GM23248 (cell line): ENCODE data around the gene CEP170. TPM values are rescaled to one million over a fixed set of nuclear protein-coding genes. Genes with fewer than 3 reads are reported as not detected.

Source experiments
- DNase-seq: peaks from one replicate; pipeline ENCODE4 v3.0.0-alpha.2; 2015
- H2AFZ ChIP-seq: fragments of 200-600 bp; sonication (generic); 2 replicates; pipeline ENCODE4 v1.6.1; 2016; ENCODE audit warnings: antibody characterized with exemption
- H3F3A ChIP-seq: fragments of 200-600 bp; sonication (generic); 2 replicates; pipeline ENCODE4 v1.6.1; 2016; ENCODE audit warnings: mild to moderate bottlenecking, antibody characterized with exemption, mixed run types; ENCODE audit not compliant: insufficient read depth
- H3K27ac ChIP-seq: fragments of 200-600 bp; sonication (generic); 2 replicates; pipeline ENCODE4 v1.5.1; 2016; ENCODE audit warnings: mild to moderate bottlenecking
- H3K27me3 ChIP-seq: fragments of 200-600 bp; sonication (generic); replicated peaks from 2 replicates; pipeline ENCODE4 v1.6.1; 2016; ENCODE audit warnings: mild to moderate bottlenecking; ENCODE audit not compliant: insufficient read depth
- H3K36me3 ChIP-seq: fragments of 200-600 bp; sonication (generic); 2 replicates; pipeline ENCODE4 v1.6.1; 2016; ENCODE audit warnings: low read depth, mild to moderate bottlenecking
- H3K4me1 ChIP-seq: fragments of 200-600 bp; sonication (generic); 2 replicates; pipeline ENCODE4 v1.6.1; 2016; ENCODE audit warnings: mild to moderate bottlenecking; ENCODE audit not compliant: insufficient read depth
- H3K4me2 ChIP-seq: fragments of 200-600 bp; sonication (generic); one replicate; pipeline ENCODE4 v1.6.1; 2016; ENCODE audit warnings: mild to moderate bottlenecking; ENCODE audit not compliant: unreplicated experiment
- H3K4me3 ChIP-seq: fragments of 200-600 bp; sonication (generic); 2 replicates; pipeline ENCODE4 v1.5.1; 2016; ENCODE audit warnings: mild to moderate bottlenecking
- H3K79me2 ChIP-seq: fragments of 200-600 bp; sonication (generic); 2 replicates; pipeline ENCODE4 v1.6.1; 2016; ENCODE audit warnings: mild to moderate bottlenecking; ENCODE audit not compliant: insufficient read depth
- H3K9ac ChIP-seq: fragments of 200-600 bp; sonication (generic); 2 replicates; pipeline ENCODE4 v1.6.1; 2016; ENCODE audit warnings: mild to moderate bottlenecking
- H3K9me2 ChIP-seq: fragments of 200-600 bp; sonication (generic); 2 replicates; pipeline ENCODE4 v1.6.1; 2016; ENCODE audit warnings: mixed run types, mild to moderate bottlenecking, moderate library complexity; ENCODE audit not compliant: insufficient read depth
- H3K9me3 ChIP-seq: fragments of 200-600 bp; sonication (generic); one replicate; pipeline ENCODE4 v1.6.1; 2017; ENCODE audit warnings: low read depth
- H4K20me1 ChIP-seq: fragments of 200-600 bp; sonication (generic); 2 replicates; pipeline ENCODE4 v1.6.0; 2016; ENCODE audit not compliant: insufficient read depth
- EZH2 ChIP-seq: fragments of 200-600 bp; sonication (generic); IDR thresholded peaks from 2 replicates; pipeline ENCODE4 v1.6.1; 2018; ENCODE audit warnings: antibody characterized with exemption, mild to moderate bottlenecking; ENCODE audit not compliant: insufficient read depth, poor library complexity, severe bottlenecking
- EZH2phosphoT487 ChIP-seq: fragments of 200-600 bp; sonication (generic); IDR thresholded peaks from 2 replicates; pipeline ENCODE4 v1.6.1; 2018; ENCODE audit warnings: antibody characterized with exemption, moderate library complexity, mild to moderate bottlenecking, low read depth; ENCODE audit not compliant: insufficient read depth
- WGBS, 2 experiments: methylation state at CpG; one replicate each; pipeline ENCODE4 v1.1.6; 2015 to 2017; ENCODE audit warnings: low lambda C conversion rate in 2 of 2, low coverage in 1 of 2; ENCODE audit errors: missing lambda C conversion rate in 2 of 2; 5-methylcytosine and 5-hydroxymethylcytosine counted together
- in situ Hi-C: fragments of 300-500 bp; cut with MboI; formaldehyde crosslinking; loops from 2 replicates; pipeline ENCODE4 v1.15.0; 2020
- polyA plus RNA-seq: library from polyadenylated mRNA; unstranded; fragments of >200 nt; fragmentation: Nextera tagmentation; extraction: Ambion mirVana; gene quantifications from 2 replicates; pipeline ENCODE4 v1.2.1, GENCODE V29; 2016
- total RNA-seq: library from RNA; depleted of rRNA; stranded (reverse); fragments of >200 nt; shearing (Covaris generic); gene quantifications from 2 replicates; pipeline ENCODE4 v1.2.3, GENCODE V29; 2014

The CEP170 gene
- total and polyA plus RNA-seq, 2 experiments from 2014 or later = 55.4 to 81.0 TPM

- peaks cover 80% of the 10 kb centered on the region for H3K79me2 ChIP-seq
- H3K27ac ChIP-seq = no peak overlapping the region
- H3F3A ChIP-seq = no peaks in the 10 kb centered on the region
- H3K9me3 ChIP-seq = no peaks in the 10 kb centered on the region
- H3K27me3 ChIP-seq = no peaks in the 10 kb centered on the region
- H3K9ac ChIP-seq = no peak overlapping the region
- 27 to 32% methylated on average over 3 of the region's 3 CpGs for WGBS, 2 experiments
- H3K36me3 ChIP-seq = peaks cover 23% of the 10 kb centered on the region
- no peak overlapping the region for H3K4me3 ChIP-seq
- no peaks in the 10 kb centered on the region for H3K9me2 ChIP-seq
- in situ Hi-C loops = no loop called here
- no peaks in the 10 kb centered on the region for H4K20me1 ChIP-seq
- peak overlapping the region; percentile 14 for H3K4me2 ChIP-seq
- no peak overlapping the region for H2AFZ ChIP-seq
- TF ChIP-seq EZH2 (no peak), EZH2phosphoT487 (no peak)
- H3K4me1 ChIP-seq = peaks cover 11% of the 10 kb centered on the region
- DNase-seq = no peak
These were observed 25.6 kb upstream of the CEP170 start for GRCh38 chr1:243280571-243281129.

GRCh38 chr1:243275316-243275715 is 20.2 kb upstream of the CEP170 start:
- no peak overlapping the region for H3K27ac ChIP-seq
- no peak overlapping the region for H3K4me2 ChIP-seq
- peaks cover 37% of the 10 kb centered on the region for H3K36me3 ChIP-seq
- in situ Hi-C loops = no loop called here
- H3K9me3 ChIP-seq = no peaks in the 10 kb centered on the region
- no peak for DNase-seq
- H3K27me3 ChIP-seq = no peaks in the 10 kb centered on the region
- TF ChIP-seq EZH2 (no peak), EZH2phosphoT487 (no peak)
- no peaks in the 10 kb centered on the region for H3F3A ChIP-seq
- H4K20me1 ChIP-seq = no peaks in the 10 kb centered on the region
- H3K4me3 ChIP-seq = no peak overlapping the region
- no peak overlapping the region for H3K9ac ChIP-seq
- WGBS, 2 experiments = 95 to 96% methylated on average over 3 of the region's 3 CpGs
- H3K9me2 ChIP-seq = no peaks in the 10 kb centered on the region
- peaks cover 74% of the 10 kb centered on the region for H3K79me2 ChIP-seq
- H3K4me1 ChIP-seq = peaks cover 21% of the 10 kb centered on the region
- no peak overlapping the region for H2AFZ ChIP-seq

GRCh38 chr1:243273945-243274344 is 18.9 kb upstream of the CEP170 start:
- 97 to 98% methylated on average over 2 of the region's 2 CpGs for WGBS, 2 experiments
- Histone ChIP-seq H3K4me1 (peaks cover 24% of the 10 kb centered on the region), H4K20me1 (no peaks in the 10 kb centered on the region), H3K27me3 (no peaks in the 10 kb centered on the region), H3K9me3 (no peaks in the 10 kb centered on the region), H3K4me2 (no peak overlapping the region), H3K27ac (no peak overlapping the region), H3K79me2 (peaks cover 75% of the 10 kb centered on the region), H3K4me3 (no peak overlapping the region), H3K9me2 (no peaks in the 10 kb centered on the region), H3F3A (peaks cover 6% of the 10 kb centered on the region), H3K9ac (no peak overlapping the region), H3K36me3 (peaks cover 38% of the 10 kb centered on the region), H2AFZ (no peak overlapping the region)
- TF ChIP-seq EZH2phosphoT487 (no peak), EZH2 (no peak)
- DNase-seq = no peak
- in situ Hi-C loops = no loop called here

GRCh38 chr1:243273506-243273905 is 18.4 kb upstream of the CEP170 start:
- Histone ChIP-seq H3K4me2 (no peak overlapping the region), H3K9me3 (no peaks in the 10 kb centered on the region), H3K79me2 (peaks cover 72% of the 10 kb centered on the region), H3K4me1 (peaks cover 29% of the 10 kb centered on the region), H3F3A (peaks cover 11% of the 10 kb centered on the region), H3K4me3 (no peak overlapping the region), H3K9me2 (no peaks in the 10 kb centered on the region), H4K20me1 (no peaks in the 10 kb centered on the region), H2AFZ (no peak overlapping the region), H3K9ac (no peak overlapping the region), H3K27me3 (no peaks in the 10 kb centered on the region), H3K27ac (no peak overlapping the region), H3K36me3 (peaks cover 35% of the 10 kb centered on the region)
- TF ChIP-seq EZH2phosphoT487 (no peak), EZH2 (no peak)
- WGBS, 2 experiments = 95 to 96% methylated on average over 3 of the region's 3 CpGs
- DNase-seq = no peak
- in situ Hi-C loops = no loop called here

- Histone ChIP-seq H3K36me3 (peaks cover 33% of the 10 kb centered on the region), H3K4me1 (peaks cover 40% of the 10 kb centered on the region), H3K79me2 (peaks cover 67% of the 10 kb centered on the region), H3K27me3 (no peaks in the 10 kb centered on the region), H3F3A (peaks cover 22% of the 10 kb centered on the region), H3K9me2 (no peaks in the 10 kb centered on the region), H3K4me2 (peak overlapping the region; percentile 27), H4K20me1 (no peaks in the 10 kb centered on the region), H3K9ac (no peak overlapping the region), H3K9me3 (no peaks in the 10 kb centered on the region), H3K4me3 (no peak overlapping the region), H3K27ac (0 out of 2 replicates have a peak overlapping the region, but pooled peaks have one; percentile 2), H2AFZ (no peak overlapping the region)
- in situ Hi-C loops = no loop called here
- no peak for TF ChIP-seq EZH2phosphoT487
- TF ChIP-seq EZH2 = no peak
- no peak for DNase-seq
These were observed 17.3 kb upstream of the CEP170 start for GRCh38 chr1:243272401-243272800.
